GM19452 (cell line): ENCODE data around the gene PKHD1.

ENCODE experiments used
- ATAC-seq: cut with Tn5 transposase; IDR thresholded peaks from one replicate; pipeline ENCODE4 v1.9.1; 2021; ENCODE audit not compliant: unreplicated experiment

PKHD1 gene

GRCh38 chr6:51813904-51814303 is 273.5 kb downstream of the PKHD1 start:
- ATAC-seq: no peak

- ATAC-seq: no peak
These were observed 275.2 kb downstream of the PKHD1 start for GRCh38 chr6:51812231-51812630.

- ATAC-seq: peak; percentile 81
These were observed 281.9 kb downstream of the PKHD1 start for GRCh38 chr6:51805517-51805916.

GRCh38 chr6:51800603-51801002 is 286.8 kb downstream of the PKHD1 start:
- ATAC-seq: no peak

- ATAC-seq: no peak
These were observed 294.0 kb downstream of the PKHD1 start for GRCh38 chr6:51793393-51793792.

GRCh38 chr6:51792273-51793030 is 295.0 kb downstream of the PKHD1 start:
- ATAC-seq: no peak

GRCh38 chr6:51790946-51791345 is 296.5 kb downstream of the PKHD1 start:
- ATAC-seq: no peak

- ATAC-seq: no peak
These were observed 299.3 kb downstream of the PKHD1 start for GRCh38 chr6:51788121-51788520.

- ATAC-seq: no peak
These were observed 308.7 kb downstream of the PKHD1 start for GRCh38 chr6:51778666-51779065.

GRCh38 chr6:51777618-51778017 is 309.8 kb downstream of the PKHD1 start:
- no peak for ATAC-seq

GRCh38 chr6:51775942-51776860 is 311.2 kb downstream of the PKHD1 start:
- ATAC-seq: no peak

- ATAC-seq: no peak
These were observed 319.3 kb downstream of the PKHD1 start for GRCh38 chr6:51768087-51768486.

- ATAC-seq: no peak
These were observed 322.2 kb downstream of the PKHD1 start for GRCh38 chr6:51765230-51765629.

- ATAC-seq: no peak
These were observed 333.8 kb downstream of the PKHD1 start for GRCh38 chr6:51753635-51754034.

- no peak for ATAC-seq
These were observed 343.4 kb downstream of the PKHD1 start for GRCh38 chr6:51743999-51744398.

- no peak for ATAC-seq
These were observed 346.8 kb downstream of the PKHD1 start for GRCh38 chr6:51740658-51741057.

- no peak for ATAC-seq
These were observed 348.8 kb downstream of the PKHD1 start for GRCh38 chr6:51738614-51739013.

- no peak for ATAC-seq
These were observed 349.6 kb downstream of the PKHD1 start for GRCh38 chr6:51737580-51738360.

GRCh38 chr6:51725155-51725554 is 362.3 kb downstream of the PKHD1 start:
- no peak for ATAC-seq

GRCh38 chr6:51720327-51720726 is 367.1 kb downstream of the PKHD1 start:
- ATAC-seq: no peak

GRCh38 chr6:51719297-51719696 is 368.1 kb downstream of the PKHD1 start:
- ATAC-seq: no peak
